Tongue (tissue), 2 donors: Measurements from ENCODE around the gene AP1AR. TPM values are rescaled to one million over a fixed set of nuclear protein-coding genes. Genes with fewer than 3 reads are reported as not detected.

Experiments
- DNase-seq: peaks from one replicate; pipeline ENCODE4 v3.0.0-alpha.2; 2015
- total RNA-seq: library from RNA; depleted of rRNA; stranded (reverse); fragments of >200 nt; gene quantifications from one replicate; pipeline ENCODE4 v1.2.3, GENCODE V29; 2014

Gene AP1AR
- total RNA-seq, 1 donor from 2014 or later: 16.1 TPM

GRCh38 chr4:112222219-112222955, 9.2 kb upstream of the AP1AR start:
- DNase-seq: no peak

- DNase-seq: no peak
Measured at GRCh38 chr4:112225157-112225556, 6.4 kb upstream of the AP1AR start.

GRCh38 chr4:112230879-112231778, 458 bp upstream of the AP1AR start:
- DNase-seq: peak; percentile 99

DNA sequence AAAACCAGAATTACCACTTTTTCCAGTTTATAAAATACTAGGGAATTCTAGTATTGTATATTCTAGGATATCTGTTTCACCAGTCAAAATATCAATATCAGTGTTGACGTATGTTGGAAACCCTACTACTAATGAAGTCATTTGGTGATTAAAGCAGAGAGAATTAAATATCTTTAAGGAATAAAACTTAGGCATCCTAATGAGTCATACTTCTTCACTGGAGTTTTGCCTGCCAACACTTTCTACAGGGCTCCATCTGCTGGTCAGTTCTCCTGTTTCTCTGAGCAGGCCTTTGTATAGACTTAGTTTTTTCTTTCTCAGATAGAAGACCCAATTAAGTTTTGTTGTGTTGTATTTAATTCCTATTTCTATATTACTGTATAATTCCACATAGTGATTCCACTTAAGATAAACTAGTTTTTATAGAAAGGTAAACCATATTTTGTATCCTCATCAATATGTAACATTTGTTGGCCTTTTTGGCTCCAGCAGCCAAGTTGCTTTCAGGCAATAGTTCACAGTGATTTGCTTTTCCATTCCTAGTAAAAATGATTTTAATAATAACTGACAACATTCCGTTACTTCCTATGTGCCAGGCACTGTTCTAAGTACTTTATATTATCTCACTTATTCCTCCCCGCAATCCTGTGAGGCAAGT, 3.5 kb downstream of the AP1AR start:
- DNase-seq: peak; percentile 88

DNA sequence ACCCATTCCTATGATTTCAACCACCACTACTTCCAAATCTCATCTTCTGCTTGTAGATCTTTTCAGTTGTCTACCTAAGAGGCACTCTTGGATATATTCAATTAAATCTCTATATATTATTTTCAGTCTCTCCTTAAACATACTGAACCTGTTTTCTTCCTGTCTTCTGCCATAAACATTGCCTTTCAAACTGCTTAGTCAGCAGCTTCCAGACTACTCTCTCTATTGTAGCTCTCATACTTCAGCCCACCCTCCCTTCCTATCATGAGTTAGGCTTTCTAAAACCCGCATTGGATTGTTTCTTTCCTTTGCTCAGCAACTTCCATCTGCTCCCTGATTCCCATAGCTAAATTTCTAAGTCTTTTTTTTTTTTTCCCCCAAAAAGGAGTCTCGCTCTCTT, 4.5 kb downstream of the AP1AR start:
- no peak for DNase-seq

- no peak for DNase-seq
Measured at GRCh38 chr4:112238833-112239232, 7.2 kb downstream of the AP1AR start.

GRCh38 chr4:112245383-112245782, 13.8 kb downstream of the AP1AR start:
- no peak for DNase-seq

- no peak for DNase-seq
Measured at GRCh38 chr4:112247021-112247420, 15.4 kb downstream of the AP1AR start.

- no peak for DNase-seq
Measured at GRCh38 chr4:112251019-112251643, 19.5 kb downstream of the AP1AR start.

DNA sequence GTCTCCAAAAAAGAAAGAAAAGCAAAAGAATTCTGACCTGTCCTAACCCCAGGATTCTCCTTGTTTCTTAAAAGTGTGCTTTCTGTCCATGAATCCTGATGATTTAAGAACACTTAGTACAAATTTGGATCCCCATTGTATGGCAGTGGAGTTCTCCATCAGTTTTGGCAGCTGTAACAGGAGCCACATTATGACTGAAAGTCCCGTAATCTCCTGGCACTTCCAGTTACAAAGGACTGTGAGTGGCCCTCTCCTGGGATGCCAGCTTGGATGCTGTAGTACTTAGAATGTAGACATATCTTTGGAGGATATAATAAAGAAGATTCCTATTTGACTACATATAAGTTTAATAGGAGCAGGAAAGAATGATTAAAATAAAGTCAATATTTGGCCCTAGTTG, 20.6 kb downstream of the AP1AR start:
- no peak for DNase-seq

- DNase-seq: no peak
Measured at GRCh38 chr4:112253382-112254000, 21.9 kb downstream of the AP1AR start.

GRCh38 chr4:112257098-112257497, 25.5 kb downstream of the AP1AR start:
- no peak for DNase-seq

DNA sequence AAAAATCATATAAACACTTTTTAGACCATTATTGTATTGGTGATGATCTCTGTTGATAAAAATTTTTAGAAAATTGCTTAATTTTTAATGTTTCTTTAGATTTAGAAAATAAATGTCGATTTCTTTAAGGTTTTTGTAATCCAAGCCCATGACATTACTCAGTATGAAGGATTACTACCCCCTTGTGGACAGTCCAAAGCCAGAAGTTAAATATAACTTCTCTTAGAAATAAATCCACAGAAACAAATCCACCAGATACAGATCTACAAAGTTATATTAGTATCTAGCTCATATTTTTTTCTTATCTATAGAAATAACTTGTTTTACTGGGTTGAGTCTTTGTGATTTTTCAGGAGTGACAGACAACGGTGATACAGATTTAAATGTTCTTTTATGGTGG, 35.2 kb downstream of the AP1AR start:
- DNase-seq: peak; percentile 34

- no peak for DNase-seq
Measured at GRCh38 chr4:112270051-112270450, 38.5 kb downstream of the AP1AR start.

GRCh38 chr4:112270640-112271421, 39.2 kb downstream of the AP1AR start:
- no peak for DNase-seq

GRCh38 chr4:112272292-112272691, 40.7 kb downstream of the AP1AR start:
- no peak for DNase-seq

DNA sequence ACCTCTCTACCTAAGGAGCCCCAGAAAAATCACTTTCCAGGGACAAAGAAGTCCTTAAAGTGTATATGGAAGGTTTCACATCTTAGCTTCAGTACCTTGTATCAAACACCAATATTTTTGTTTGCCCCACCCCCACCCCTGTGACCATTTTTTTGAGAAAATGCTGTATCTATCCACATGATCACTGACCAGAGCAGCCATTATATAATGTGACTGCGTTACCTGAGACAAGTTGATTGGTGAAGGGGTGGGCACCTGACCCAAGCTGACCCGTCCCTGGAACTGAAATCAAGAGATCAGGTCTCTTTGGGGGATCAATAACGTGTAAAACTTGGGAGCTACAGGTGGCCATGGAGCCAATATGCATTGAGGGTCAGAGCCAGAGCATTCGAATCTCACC, 43.4 kb downstream of the AP1AR start:
- DNase-seq: no peak

DNA sequence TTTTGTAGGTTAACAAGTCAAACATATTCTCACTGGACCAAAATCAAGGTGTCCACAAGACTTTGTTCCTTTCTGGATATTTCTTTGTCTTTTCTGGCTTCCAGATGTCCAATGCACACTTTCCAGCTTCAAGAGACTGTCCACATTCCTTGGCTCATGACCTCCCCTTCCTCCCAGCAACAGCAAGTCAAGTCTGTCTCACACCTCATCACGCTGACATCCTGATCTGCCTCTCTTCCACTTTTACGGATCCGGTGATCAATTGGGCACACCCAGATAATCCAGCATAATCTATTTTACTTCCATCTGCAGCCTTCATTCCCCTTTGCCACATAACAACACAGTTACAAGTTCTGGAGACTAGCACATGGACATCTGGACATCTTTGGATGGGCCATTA, 44.5 kb downstream of the AP1AR start:
- DNase-seq: no peak

- DNase-seq: peak; percentile 7
Measured at GRCh38 chr4:112277220-112277619, 45.6 kb downstream of the AP1AR start.

GRCh38 chr4:112277705-112278448, 46.3 kb downstream of the AP1AR start:
- peak; percentile 62 for DNase-seq
